AG10803 (cell line): ENCODE results near the gene SF3A1.

Source experiments
- DNase-seq: peaks from one replicate; pipeline ENCODE4 v3.0.0; 2010; ENCODE audit warnings: low read depth
- H3K4me3 ChIP-seq: 2 replicates; pipeline ENCODE4 v1.5.1; 2011; ENCODE audit warnings: mild to moderate bottlenecking, low read length, control low read depth
- TF ChIP-seq, protein P1 (sequence below): conservative IDR thresholded peaks from 2 replicates; pipeline ENCODE4 v1.5.1; 2011; ENCODE audit warnings: mild to moderate bottlenecking, low read length, control low read depth, inconsistent platforms

Gene SF3A1

DNA sequence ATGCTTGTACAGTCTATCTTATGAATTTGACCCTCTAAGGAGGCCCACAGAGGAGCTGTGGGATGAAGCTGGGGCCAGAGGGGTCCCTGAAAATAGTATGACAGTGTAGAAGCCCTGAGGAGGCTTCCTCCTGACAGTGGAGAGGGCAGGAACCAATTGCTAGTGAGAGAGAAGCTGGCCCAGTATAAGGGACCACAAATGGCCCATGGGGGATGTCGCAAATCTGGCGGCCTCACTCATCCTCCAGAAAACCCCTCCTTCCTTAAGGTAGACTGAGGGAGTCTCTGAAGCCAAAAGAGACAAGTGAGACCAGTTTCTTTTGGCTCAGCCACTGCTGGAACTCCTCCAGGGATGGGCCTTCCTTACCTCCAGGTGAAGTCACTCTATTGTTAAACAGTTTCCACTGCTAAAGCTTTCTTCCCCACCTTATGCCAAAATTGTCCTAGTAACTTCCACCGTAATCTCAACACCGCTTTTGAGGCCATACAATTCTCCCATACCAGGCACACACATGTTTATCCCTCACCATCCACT lies 49.6 kb downstream of the SF3A1 start:
- DNase-seq = no peak
- no peak overlapping the region for H3K4me3 ChIP-seq
- TF ChIP-seq, protein P1, sequence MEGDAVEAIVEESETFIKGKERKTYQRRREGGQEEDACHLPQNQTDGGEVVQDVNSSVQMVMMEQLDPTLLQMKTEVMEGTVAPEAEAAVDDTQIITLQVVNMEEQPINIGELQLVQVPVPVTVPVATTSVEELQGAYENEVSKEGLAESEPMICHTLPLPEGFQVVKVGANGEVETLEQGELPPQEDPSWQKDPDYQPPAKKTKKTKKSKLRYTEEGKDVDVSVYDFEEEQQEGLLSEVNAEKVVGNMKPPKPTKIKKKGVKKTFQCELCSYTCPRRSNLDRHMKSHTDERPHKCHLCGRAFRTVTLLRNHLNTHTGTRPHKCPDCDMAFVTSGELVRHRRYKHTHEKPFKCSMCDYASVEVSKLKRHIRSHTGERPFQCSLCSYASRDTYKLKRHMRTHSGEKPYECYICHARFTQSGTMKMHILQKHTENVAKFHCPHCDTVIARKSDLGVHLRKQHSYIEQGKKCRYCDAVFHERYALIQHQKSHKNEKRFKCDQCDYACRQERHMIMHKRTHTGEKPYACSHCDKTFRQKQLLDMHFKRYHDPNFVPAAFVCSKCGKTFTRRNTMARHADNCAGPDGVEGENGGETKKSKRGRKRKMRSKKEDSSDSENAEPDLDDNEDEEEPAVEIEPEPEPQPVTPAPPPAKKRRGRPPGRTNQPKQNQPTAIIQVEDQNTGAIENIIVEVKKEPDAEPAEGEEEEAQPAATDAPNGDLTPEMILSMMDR = no peak

DNA sequence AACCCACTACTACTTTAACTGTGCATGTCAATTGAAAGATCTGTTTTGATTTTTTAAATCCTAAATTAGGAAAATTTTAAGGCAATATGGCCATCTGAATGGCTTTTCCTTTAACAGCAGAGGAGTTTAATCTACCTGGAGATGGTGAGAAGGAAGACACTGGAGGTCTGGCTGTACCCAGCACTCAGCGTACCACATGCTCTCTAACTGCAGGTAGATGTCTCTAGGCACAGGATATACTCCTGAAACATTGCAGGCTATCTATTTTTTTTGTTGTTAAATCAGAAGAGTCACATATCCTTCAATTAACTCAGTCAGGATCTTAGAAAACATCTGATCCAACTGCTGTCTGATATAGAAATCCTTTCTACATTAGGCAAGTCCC lies 50.1 kb downstream of the SF3A1 start:
- H3K4me3 ChIP-seq = no peak overlapping the region
- DNase-seq = no peak

DNA sequence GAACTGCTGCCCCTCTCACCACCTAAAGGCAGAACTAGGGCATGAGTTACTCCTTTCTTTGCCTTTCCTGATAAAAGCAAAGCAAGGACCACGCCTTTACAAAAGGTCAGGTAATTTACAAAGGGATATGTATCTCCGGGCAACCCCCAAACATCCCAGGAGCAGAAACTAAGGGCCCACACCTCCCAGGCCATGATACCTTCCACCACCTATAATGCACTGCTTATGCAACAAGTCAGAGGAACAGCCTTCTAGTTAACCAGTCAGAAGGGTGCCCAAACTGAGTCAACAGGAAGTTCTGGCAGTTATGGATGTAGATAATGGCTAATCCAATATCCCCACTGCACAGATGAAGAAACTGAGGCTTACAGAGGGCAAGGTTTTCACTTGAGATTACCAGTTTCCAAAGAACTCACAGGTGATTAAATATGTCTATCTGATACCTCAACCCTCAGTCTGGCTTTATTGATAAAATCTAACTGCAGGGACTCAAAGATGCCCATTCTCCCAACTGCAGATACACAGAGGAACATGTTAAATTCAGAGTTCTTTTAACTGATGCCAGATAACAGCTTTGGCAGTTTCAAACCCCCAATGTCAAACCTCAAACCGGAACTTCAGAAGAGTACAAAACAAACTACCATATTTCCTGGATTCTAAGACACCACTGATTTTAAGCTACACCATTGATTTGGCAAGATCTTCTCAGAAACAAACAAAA lies 50.6 kb downstream of the SF3A1 start:
- DNase-seq = no peak
- no peak overlapping the region for H3K4me3 ChIP-seq
- TF ChIP-seq, protein P1 = no peak

More for the DNA sequence above, 50.1 kb downstream of the SF3A1 start:
- TF ChIP-seq, protein P1 = no peak

DNA sequence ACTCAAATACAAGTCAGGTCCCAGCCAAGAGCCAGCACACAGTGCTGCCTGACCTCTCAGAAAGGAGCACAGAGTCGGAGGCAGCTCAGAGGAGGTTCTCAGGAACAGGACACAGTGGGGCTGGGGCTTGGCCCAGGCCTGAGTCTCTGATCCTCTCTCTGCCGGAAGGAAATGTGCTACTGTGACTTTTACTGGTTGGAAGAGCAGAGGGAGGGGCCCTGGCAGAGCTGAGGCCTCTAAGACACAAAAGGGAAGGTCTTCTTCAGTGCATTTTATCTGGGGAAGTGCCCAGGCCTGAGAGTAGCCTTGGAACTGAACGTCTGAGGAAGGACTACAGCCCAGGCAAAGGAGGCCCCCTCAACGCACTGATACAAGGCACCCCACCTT lies 51.2 kb downstream of the SF3A1 start:
- TF ChIP-seq, protein P1 = no peak
- DNase-seq = no peak
- H3K4me3 ChIP-seq = no peak overlapping the region

DNA sequence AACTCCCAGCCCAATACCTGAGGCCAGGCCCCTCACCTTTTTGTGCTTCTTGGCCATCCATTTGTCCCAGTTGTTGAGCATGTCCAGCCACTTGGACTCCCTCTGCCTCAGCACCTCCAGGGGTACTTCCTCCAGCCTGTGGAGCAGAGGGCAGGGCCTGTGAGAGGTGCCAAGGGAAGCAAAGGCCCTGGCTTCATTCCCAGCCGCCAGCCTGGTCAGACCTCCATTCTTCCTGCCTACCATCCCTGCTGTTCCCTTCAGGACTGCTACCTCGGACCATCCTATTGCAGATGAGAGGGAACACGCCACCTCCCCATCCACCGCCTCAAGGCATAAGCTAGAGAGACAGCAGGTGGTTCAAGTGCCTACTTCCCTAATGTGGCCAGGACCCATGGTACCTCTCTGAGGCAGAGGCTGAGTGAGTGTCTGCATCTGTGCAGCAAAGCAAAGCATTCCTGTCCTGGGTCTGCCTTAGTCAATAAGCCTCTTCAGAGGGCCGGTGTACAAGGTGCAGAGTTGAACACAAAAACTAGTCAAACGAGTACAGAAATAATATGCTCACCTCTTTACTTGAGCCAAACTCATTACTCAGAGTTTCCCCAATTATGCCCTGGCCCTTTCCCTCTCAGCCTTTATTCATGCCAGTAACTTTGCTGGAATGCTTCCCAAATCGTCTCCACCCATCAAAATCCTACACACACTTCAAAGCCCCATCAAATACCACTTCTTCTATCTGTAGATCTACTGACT lies 52.0 kb downstream of the SF3A1 start:
- TF ChIP-seq, protein P1 = no peak
- no peak overlapping the region for H3K4me3 ChIP-seq
- DNase-seq = no peak

DNA sequence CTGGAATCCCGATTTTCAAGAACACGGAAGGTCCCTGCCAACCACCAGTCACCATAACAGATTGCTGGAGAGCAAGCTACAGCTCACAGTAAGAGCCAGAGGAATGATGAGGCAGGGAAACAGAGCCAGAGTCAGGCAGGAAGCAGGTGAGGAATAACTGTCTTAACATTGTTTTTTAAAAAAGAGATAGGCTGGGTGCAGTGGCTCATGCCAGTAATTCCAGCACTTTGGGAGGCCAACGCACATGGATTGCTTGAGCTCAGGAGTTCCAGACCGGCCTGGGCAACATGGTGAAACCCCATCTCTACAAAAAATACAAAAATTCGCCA lies 53.9 kb downstream of the SF3A1 start:
- no peak for DNase-seq
- TF ChIP-seq, protein P1 = no peak
- H3K4me3 ChIP-seq = no peak overlapping the region
